ENCODE measurements around the gene NUTF2. TPM values are rescaled to one million over a fixed set of nuclear protein-coding genes. Genes with fewer than 3 reads are reported as not detected.

Gene NUTF2
- polyA plus RNA-seq (2013, experiment 1 of 2) = 276 TPM
- polyA plus RNA-seq (2013, experiment 2 of 2) = 280 TPM

- Histone ChIP-seq H2BK15ac (ENCODE audit: low read length) (peak within 1 kb of the TSS; percentile 55), H3K27ac (replicated peaks; ENCODE audit: low read length) (peak within 1 kb of the TSS; percentile 89), H3K36me3 (replicated peaks in 1 of 2; ENCODE audit: control insufficient read depth in 2 of 2, insufficient read depth in 2 of 2, low read length in 2 of 2) (peaks cover 4 to 33% of the 10 kb centered on the region in 2 donors), H2BK12ac (ENCODE audit: low read length) (no peak within 1 kb of the TSS), H3K18ac (ENCODE audit: low read length) (peak within 1 kb of the TSS; percentile 94), H3K27me3 (ENCODE audit: control insufficient read depth in 3 of 3, insufficient read depth in 3 of 3, low read depth in 1 of 3, low read length in 3 of 3) (no peaks in the 10 kb centered on the region), H3K23ac (ENCODE audit: low read depth, low read length, poor library complexity) (peak within 1 kb of the TSS; percentile 83), H3K4me2 (ENCODE audit: insufficient read depth, low read length, poor library complexity, severe bottlenecking) (peak within 1 kb of the TSS; percentile 83), H4K8ac (ENCODE audit: low read depth, low read length) (no peak within 1 kb of the TSS), H3K14ac (ENCODE audit: low read length) (peak within 1 kb of the TSS; percentile 75), H3K4me3 (ENCODE audit: low read length in 2 of 2) (peak within 1 kb of the TSS; percentile 97 to 98), H3K4ac (ENCODE audit: low read length) (no peak within 1 kb of the TSS), H2AFZ (ENCODE audit: low read length) (peak within 1 kb of the TSS; percentile 81), H3K4me1 (ENCODE audit: control insufficient read depth in 2 of 2, insufficient read depth in 1 of 2, low read depth in 1 of 2, low read length in 2 of 2) (peaks cover 22 to 23% of the 10 kb centered on the region in 2 donors), H2BK120ac (ENCODE audit: low read depth, low read length) (no peak within 1 kb of the TSS), H4K91ac (ENCODE audit: low read depth, low read length, poor library complexity) (no peak within 1 kb of the TSS), H2BK5ac (ENCODE audit: low read length) (peak within 1 kb of the TSS; percentile 79), H3K9ac (ENCODE audit: low read depth, low read length, poor library complexity) (peak within 1 kb of the TSS; percentile 97), H2AK5ac (ENCODE audit: low read depth, low read length) (peak within 1 kb of the TSS; percentile 73), H3K79me1 (ENCODE audit: low read depth, low read length) (peaks cover 15% of the 10 kb centered on the region), H3K9me3 (replicated peaks in 1 of 2; ENCODE audit: control insufficient read depth in 2 of 2, insufficient read depth in 1 of 2, low read depth in 1 of 2, low read length in 2 of 2) (no peaks in the 10 kb centered on the region)
- peak; percentile 99 for DNase-seq (ENCODE audit: low spot score)
- WGBS, 2 donors (ENCODE audit: extremely low coverage in 2 of 2, insufficient read length in 2 of 2, insufficient replicate concordance in 1 of 2) = no CpG with 5 or more reads among the region's 57 CpGs
These were observed at the start of gene NUTF2 for GRCh38 chr16:67846320-67847063. Gene NUTF2, plus strand, starts transcription at chr16:67846933. Its CDS starts 18,198 bp downstream, at chr16:67865131.

- DNase-seq (ENCODE audit: low spot score) = no peak
- no peak overlapping the region for H4K8ac ChIP-seq (ENCODE audit: low read depth, low read length)
- no peak overlapping the region for H3K9ac ChIP-seq (ENCODE audit: low read depth, low read length, poor library complexity)
- H3K27me3 ChIP-seq (ENCODE audit: control insufficient read depth in 3 of 3, insufficient read depth in 3 of 3, low read depth in 1 of 3, low read length in 3 of 3) = no peaks in the 10 kb centered on the region
- peaks cover 22 to 78% of the 10 kb centered on the region in 2 donors for H3K36me3 ChIP-seq (replicated peaks in 1 of 2; ENCODE audit: control insufficient read depth in 2 of 2, insufficient read depth in 2 of 2, low read length in 2 of 2)
- peaks cover 0 to 2% of the 10 kb centered on the region in 2 donors for H3K9me3 ChIP-seq (replicated peaks in 1 of 2; ENCODE audit: control insufficient read depth in 2 of 2, insufficient read depth in 1 of 2, low read depth in 1 of 2, low read length in 2 of 2)
- no peak overlapping the region for H2BK12ac ChIP-seq (ENCODE audit: low read length)
- no peak overlapping the region for H2AK5ac ChIP-seq (ENCODE audit: low read depth, low read length)
- no peak overlapping the region for H3K18ac ChIP-seq (ENCODE audit: low read length)
- H3K14ac ChIP-seq (ENCODE audit: low read length) = no peak overlapping the region
- no peak overlapping the region for H2BK120ac ChIP-seq (ENCODE audit: low read depth, low read length)
- no peak overlapping the region for H3K27ac ChIP-seq (replicated peaks; ENCODE audit: low read length)
- no peak overlapping the region for H3K23ac ChIP-seq (ENCODE audit: low read depth, low read length, poor library complexity)
- H2BK5ac ChIP-seq (ENCODE audit: low read length) = no peak overlapping the region
- WGBS, 2 donors (ENCODE audit: extremely low coverage in 2 of 2, insufficient read length in 2 of 2, insufficient replicate concordance in 1 of 2) = no CpG with 5 or more reads among the region's 7 CpGs
- no peak overlapping the region for H4K91ac ChIP-seq (ENCODE audit: low read depth, low read length, poor library complexity)
- no peak overlapping the region for H3K4ac ChIP-seq (ENCODE audit: low read length)
- H3K4me3 ChIP-seq (ENCODE audit: low read length in 2 of 2) = no peak overlapping the region
- peaks cover 4 to 5% of the 10 kb centered on the region in 2 donors for H3K4me1 ChIP-seq (ENCODE audit: control insufficient read depth in 2 of 2, insufficient read depth in 1 of 2, low read depth in 1 of 2, low read length in 2 of 2)
- no peak overlapping the region for H3K4me2 ChIP-seq (ENCODE audit: insufficient read depth, low read length, poor library complexity, severe bottlenecking)
- peaks cover 11% of the 10 kb centered on the region for H3K79me1 ChIP-seq (ENCODE audit: low read depth, low read length)
- H2BK15ac ChIP-seq (ENCODE audit: low read length) = no peak overlapping the region
- H2AFZ ChIP-seq (ENCODE audit: low read length) = no peak overlapping the region
These were observed 46.3 kb upstream of the NUTF2 start for GRCh38 chr16:67800338-67800926.

- no peak overlapping the region for H3K23ac ChIP-seq (ENCODE audit: low read depth, low read length, poor library complexity)
- H3K27ac ChIP-seq (replicated peaks; ENCODE audit: low read length) = no peak overlapping the region
- H2BK15ac ChIP-seq (ENCODE audit: low read length) = no peak overlapping the region
- no peak overlapping the region for H2BK5ac ChIP-seq (ENCODE audit: low read length)
- no peak overlapping the region for H3K4me3 ChIP-seq (ENCODE audit: low read length in 2 of 2)
- no peak overlapping the region for H2AFZ ChIP-seq (ENCODE audit: low read length)
- no peak overlapping the region for H3K14ac ChIP-seq (ENCODE audit: low read length)
- no peak overlapping the region for H4K91ac ChIP-seq (ENCODE audit: low read depth, low read length, poor library complexity)
- no peak overlapping the region for H3K4me2 ChIP-seq (ENCODE audit: insufficient read depth, low read length, poor library complexity, severe bottlenecking)
- H2AK5ac ChIP-seq (ENCODE audit: low read depth, low read length) = no peak overlapping the region
- H2BK12ac ChIP-seq (ENCODE audit: low read length) = no peak overlapping the region
- no peak overlapping the region for H4K8ac ChIP-seq (ENCODE audit: low read depth, low read length)
- no peak overlapping the region for H2BK120ac ChIP-seq (ENCODE audit: low read depth, low read length)
- no peak overlapping the region for H3K4ac ChIP-seq (ENCODE audit: low read length)
- H3K18ac ChIP-seq (ENCODE audit: low read length) = no peak overlapping the region
- H3K27me3 ChIP-seq (ENCODE audit: control insufficient read depth in 3 of 3, insufficient read depth in 3 of 3, low read depth in 1 of 3, low read length in 3 of 3) = no peaks in the 10 kb centered on the region
- H3K9me3 ChIP-seq (replicated peaks in 1 of 2; ENCODE audit: control insufficient read depth in 2 of 2, insufficient read depth in 1 of 2, low read depth in 1 of 2, low read length in 2 of 2) = peaks cover 0 to 2% of the 10 kb centered on the region in 2 donors
- DNase-seq (ENCODE audit: low spot score) = no peak
- H3K4me1 ChIP-seq (ENCODE audit: control insufficient read depth in 2 of 2, insufficient read depth in 1 of 2, low read depth in 1 of 2, low read length in 2 of 2) = peaks cover 6 to 8% of the 10 kb centered on the region in 2 donors
- no CpG with 5 or more reads among the region's 1 CpG for WGBS, 2 donors (ENCODE audit: extremely low coverage in 2 of 2, insufficient read length in 2 of 2, insufficient replicate concordance in 1 of 2)
- no peak overlapping the region for H3K9ac ChIP-seq (ENCODE audit: low read depth, low read length, poor library complexity)
- H3K79me1 ChIP-seq (ENCODE audit: low read depth, low read length) = peaks cover 16% of the 10 kb centered on the region
- peaks cover 22 to 76% of the 10 kb centered on the region in 2 donors for H3K36me3 ChIP-seq (replicated peaks in 1 of 2; ENCODE audit: control insufficient read depth in 2 of 2, insufficient read depth in 2 of 2, low read length in 2 of 2)
These were observed 45.5 kb upstream of the NUTF2 start for GRCh38 chr16:67801241-67801640.

GRCh38 chr16:67801883-67802282, 44.9 kb upstream of the NUTF2 start:
- Histone ChIP-seq H3K9me3 (replicated peaks in 1 of 2; ENCODE audit: control insufficient read depth in 2 of 2, insufficient read depth in 1 of 2, low read depth in 1 of 2, low read length in 2 of 2) (peaks cover 0 to 2% of the 10 kb centered on the region in 2 donors), H3K36me3 (replicated peaks in 1 of 2; ENCODE audit: control insufficient read depth in 2 of 2, insufficient read depth in 2 of 2, low read length in 2 of 2) (peaks cover 21 to 70% of the 10 kb centered on the region in 2 donors), H3K4me3 (ENCODE audit: low read length in 2 of 2) (no peak overlapping the region), H3K79me1 (ENCODE audit: low read depth, low read length) (peaks cover 16% of the 10 kb centered on the region), H3K4me1 (ENCODE audit: control insufficient read depth in 2 of 2, insufficient read depth in 1 of 2, low read depth in 1 of 2, low read length in 2 of 2) (peaks cover 6 to 8% of the 10 kb centered on the region in 2 donors), H3K18ac (ENCODE audit: low read length) (no peak overlapping the region), H2AFZ (ENCODE audit: low read length) (no peak overlapping the region), H2BK15ac (ENCODE audit: low read length) (no peak overlapping the region), H2AK5ac (ENCODE audit: low read depth, low read length) (no peak overlapping the region), H3K9ac (ENCODE audit: low read depth, low read length, poor library complexity) (no peak overlapping the region), H2BK12ac (ENCODE audit: low read length) (no peak overlapping the region), H2BK5ac (ENCODE audit: low read length) (no peak overlapping the region), H3K23ac (ENCODE audit: low read depth, low read length, poor library complexity) (no peak overlapping the region), H3K27me3 (ENCODE audit: control insufficient read depth in 3 of 3, insufficient read depth in 3 of 3, low read depth in 1 of 3, low read length in 3 of 3) (no peaks in the 10 kb centered on the region), H3K4ac (ENCODE audit: low read length) (no peak overlapping the region), H4K8ac (ENCODE audit: low read depth, low read length) (no peak overlapping the region), H3K14ac (ENCODE audit: low read length) (no peak overlapping the region), H3K4me2 (ENCODE audit: insufficient read depth, low read length, poor library complexity, severe bottlenecking) (no peak overlapping the region), H4K91ac (ENCODE audit: low read depth, low read length, poor library complexity) (no peak overlapping the region), H3K27ac (replicated peaks; ENCODE audit: low read length) (no peak overlapping the region), H2BK120ac (ENCODE audit: low read depth, low read length) (no peak overlapping the region)
- DNase-seq (ENCODE audit: low spot score) = no peak
- WGBS, 2 donors (ENCODE audit: extremely low coverage in 2 of 2, insufficient read length in 2 of 2, insufficient replicate concordance in 1 of 2) = no CpG with 5 or more reads among the region's 2 CpGs

Measured in neuronal stem cell (in vitro differentiated cells).